ENCODE data around the gene CYP3A4. TPM values are rescaled to one million over a fixed set of nuclear protein-coding genes. Genes with fewer than 3 reads are reported as not detected.

Gene CYP3A4
- total and polyA plus RNA-seq, 2 of the 13 experiments (the other 11 are each of a cell fraction or from before 2014, with no cell fraction given), result 0.11 to 0.24 TPM

- TF ChIP-seq RXRB (CRISPR knock-in tag; IDR thresholded peaks at IDR 0.05; ENCODE audit: borderline replicate concordance) (peak; percentile 86), ZSCAN21 (CRISPR knock-in tag; IDR thresholded peaks at IDR 0.05; ENCODE audit: borderline replicate concordance) (no peak), SAP130 (CRISPR knock-in tag; IDR thresholded peaks at IDR 0.05; ENCODE audit: low read depth) (peak; percentile 84), ZFP62 (CRISPR knock-in tag; IDR thresholded peaks at IDR 0.05) (no peak), EZH2 (conservative IDR thresholded peaks at IDR 0.05; ENCODE audit: low read depth, low read length) (no peak), ZNF768 (CRISPR knock-in tag; IDR thresholded peaks at IDR 0.05) (no peak), U2AF1 (optimal IDR thresholded peaks at IDR 0.05; ENCODE audit: low read depth, low read length) (no peak), FOXM1 (CRISPR knock-in tag; IDR thresholded peaks at IDR 0.05) (no peak), POLR2G (IDR thresholded peaks at IDR 0.05; ENCODE audit: low read depth, low read length) (peak; percentile 57), DPF2 (CRISPR knock-in tag; IDR thresholded peaks at IDR 0.05; ENCODE audit: borderline replicate concordance, low read depth) (no peak), TAF1 (CRISPR knock-in tag; IDR thresholded peaks at IDR 0.05) (no peak), ARID5B (CRISPR knock-in tag; IDR thresholded peaks at IDR 0.05) (peak; percentile 77), PITX1 (CRISPR knock-in tag; IDR thresholded peaks at IDR 0.05) (peak; percentile 16; the same call in 1 of the 2 replicates), FOXA1 (IDR thresholded peaks at IDR 0.05) (no peak), FOXA1 (CRISPR knock-in tag; IDR thresholded peaks at IDR 0.05) (0 out of 2 replicates have a peak, but pooled peaks have one; percentile 22), ZNF451 (CRISPR knock-in tag; IDR thresholded peaks at IDR 0.05) (no peak), HNRNPL (IDR thresholded peaks at IDR 0.05; ENCODE audit: low read depth, low read length) (no peak)
- TF ChIP-seq, protein P1, sequence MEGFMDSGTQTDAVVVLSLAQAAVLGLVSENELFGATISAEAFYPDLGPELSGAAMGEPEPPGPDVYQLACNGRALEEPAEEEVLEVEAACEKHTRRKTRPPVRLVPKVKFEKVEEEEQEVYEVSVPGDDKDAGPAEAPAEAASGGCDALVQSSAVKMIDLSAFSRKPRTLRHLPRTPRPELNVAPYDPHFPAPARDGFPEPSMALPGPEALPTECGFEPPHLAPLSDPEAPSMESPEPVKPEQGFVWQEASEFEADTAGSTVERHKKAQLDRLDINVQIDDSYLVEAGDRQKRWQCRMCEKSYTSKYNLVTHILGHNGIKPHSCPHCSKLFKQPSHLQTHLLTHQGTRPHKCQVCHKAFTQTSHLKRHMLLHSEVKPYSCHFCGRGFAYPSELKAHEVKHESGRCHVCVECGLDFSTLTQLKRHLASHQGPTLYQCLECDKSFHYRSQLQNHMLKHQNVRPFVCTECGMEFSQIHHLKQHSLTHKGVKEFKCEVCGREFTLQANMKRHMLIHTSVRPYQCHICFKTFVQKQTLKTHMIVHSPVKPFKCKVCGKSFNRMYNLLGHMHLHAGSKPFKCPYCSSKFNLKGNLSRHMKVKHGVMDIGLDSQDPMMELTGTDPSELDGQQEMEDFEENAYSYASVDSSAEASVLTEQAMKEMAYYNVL (CRISPR knock-in tag; IDR thresholded peaks at IDR 0.05; ENCODE audit: borderline replicate concordance), result no peak
- TF ChIP-seq, protein P2, sequence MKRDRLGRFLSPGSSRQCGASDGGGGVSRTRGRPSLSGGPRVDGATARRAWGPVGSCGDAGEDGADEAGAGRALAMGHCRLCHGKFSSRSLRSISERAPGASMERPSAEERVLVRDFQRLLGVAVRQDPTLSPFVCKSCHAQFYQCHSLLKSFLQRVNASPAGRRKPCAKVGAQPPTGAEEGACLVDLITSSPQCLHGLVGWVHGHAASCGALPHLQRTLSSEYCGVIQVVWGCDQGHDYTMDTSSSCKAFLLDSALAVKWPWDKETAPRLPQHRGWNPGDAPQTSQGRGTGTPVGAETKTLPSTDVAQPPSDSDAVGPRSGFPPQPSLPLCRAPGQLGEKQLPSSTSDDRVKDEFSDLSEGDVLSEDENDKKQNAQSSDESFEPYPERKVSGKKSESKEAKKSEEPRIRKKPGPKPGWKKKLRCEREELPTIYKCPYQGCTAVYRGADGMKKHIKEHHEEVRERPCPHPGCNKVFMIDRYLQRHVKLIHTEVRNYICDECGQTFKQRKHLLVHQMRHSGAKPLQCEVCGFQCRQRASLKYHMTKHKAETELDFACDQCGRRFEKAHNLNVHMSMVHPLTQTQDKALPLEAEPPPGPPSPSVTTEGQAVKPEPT (CRISPR knock-in tag; IDR thresholded peaks at IDR 0.05; ENCODE audit: low read depth), result no peak
- TF ChIP-seq, protein P3, sequence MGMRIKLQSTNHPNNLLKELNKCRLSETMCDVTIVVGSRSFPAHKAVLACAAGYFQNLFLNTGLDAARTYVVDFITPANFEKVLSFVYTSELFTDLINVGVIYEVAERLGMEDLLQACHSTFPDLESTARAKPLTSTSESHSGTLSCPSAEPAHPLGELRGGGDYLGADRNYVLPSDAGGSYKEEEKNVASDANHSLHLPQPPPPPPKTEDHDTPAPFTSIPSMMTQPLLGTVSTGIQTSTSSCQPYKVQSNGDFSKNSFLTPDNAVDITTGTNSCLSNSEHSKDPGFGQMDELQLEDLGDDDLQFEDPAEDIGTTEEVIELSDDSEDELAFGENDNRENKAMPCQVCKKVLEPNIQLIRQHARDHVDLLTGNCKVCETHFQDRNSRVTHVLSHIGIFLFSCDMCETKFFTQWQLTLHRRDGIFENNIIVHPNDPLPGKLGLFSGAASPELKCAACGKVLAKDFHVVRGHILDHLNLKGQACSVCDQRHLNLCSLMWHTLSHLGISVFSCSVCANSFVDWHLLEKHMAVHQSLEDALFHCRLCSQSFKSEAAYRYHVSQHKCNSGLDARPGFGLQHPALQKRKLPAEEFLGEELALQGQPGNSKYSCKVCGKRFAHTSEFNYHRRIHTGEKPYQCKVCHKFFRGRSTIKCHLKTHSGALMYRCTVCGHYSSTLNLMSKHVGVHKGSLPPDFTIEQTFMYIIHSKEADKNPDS (CRISPR knock-in tag; IDR thresholded peaks at IDR 0.05), result no peak
Measured at GRCh38 chr7:99829524-99830160, 45.7 kb upstream of the CYP3A4 start (continued).

Data from HepG2 (cell line).